ENCODE results near the gene BUD13. TPM values are rescaled to one million over a fixed set of nuclear protein-coding genes. Genes with fewer than 3 reads are reported as not detected.

Gene BUD13
- total RNA-seq, 1 experiment from 2014 or later = 30.0 TPM

GRCh38 chr11:116774661-116775060 lies 1.9 kb upstream of the BUD13 start:
- intact Hi-C loops (cut with micrococcal nuclease; ENCODE audit: unreplicated experiment) (no loop called here), in situ Hi-C loops (cut with HindIII; ENCODE audit: low pct_unique_long_range_greater_than_20kb, low sequenced_read_pairs) (no loop called here)
- CTCF ChIA-PET = no interaction called here
- Histone ChIP-seq H3K4me1 (ENCODE audit: control insufficient read depth, insufficient read depth, low read length) (peaks cover 20% of the 10 kb centered on the region), H3K36me3 (ENCODE audit: control insufficient read depth, insufficient read depth, low read length) (peaks cover 23% of the 10 kb centered on the region), H3K4me3 (ENCODE audit: low read depth in 2 of 2, low read length in 2 of 2) (no peak overlapping the region), H3K27me3 (ENCODE audit: control insufficient read depth, insufficient read depth, low read length) (no peaks in the 10 kb centered on the region), H3K27ac (ENCODE audit: low read length) (no peak overlapping the region), H3K9me3 (ENCODE audit: control insufficient read depth, insufficient read depth, low read depth, low read length) (no peaks in the 10 kb centered on the region)
- no TSS peak for BruUV-seq (replicated peaks)
- TF ChIP-seq REST (IDR thresholded peaks at IDR 0.05; ENCODE audit: insufficient read depth in 1 of 2, low read depth in 2 of 2, low read length in 1 of 2) (no peak), POLR2AphosphoS5 (IDR thresholded peaks at IDR 0.05; ENCODE audit: low read depth, low read length) (no peak), SIN3A (IDR thresholded peaks at IDR 0.05; ENCODE audit: borderline replicate concordance, insufficient read depth, low read depth, low read length) (no peak)
- DNase-seq (ENCODE audit: low read depth, low spot score) (no peak), ATAC-seq (no peak)
- POLR2A ChIA-PET = interaction anchor here (0.6 kb wide), 1 partner anchor 14 kb away, joined by 3 read pairs; no protein-coding TSS in a partner anchor

- H3K27me3 ChIP-seq (ENCODE audit: control insufficient read depth, insufficient read depth, low read length) = no peaks in the 10 kb centered on the region
- H3K4me3 ChIP-seq (ENCODE audit: low read depth in 2 of 2, low read length in 2 of 2) = peak overlapping the region; percentile 90 to 96
- H3K9me3 ChIP-seq (ENCODE audit: control insufficient read depth, insufficient read depth, low read depth, low read length) = no peaks in the 10 kb centered on the region
- in situ Hi-C loops (cut with HindIII; ENCODE audit: low pct_unique_long_range_greater_than_20kb, low sequenced_read_pairs) (no loop called here), intact Hi-C loops (cut with micrococcal nuclease; ENCODE audit: unreplicated experiment) (no loop called here)
- ChIA-PET CTCF (no interaction called here), POLR2A (interaction anchor here (1.7 kb wide), 1 partner anchor 13 kb away, joined by 3 read pairs; no protein-coding TSS in a partner anchor)
- H3K27ac ChIP-seq (ENCODE audit: low read length) = peak overlapping the region; percentile 95
- H3K4me1 ChIP-seq (ENCODE audit: control insufficient read depth, insufficient read depth, low read length) = peaks cover 20% of the 10 kb centered on the region
- H3K36me3 ChIP-seq (ENCODE audit: control insufficient read depth, insufficient read depth, low read length) = peaks cover 11% of the 10 kb centered on the region
- DNase-seq (ENCODE audit: low read depth, low spot score) (no peak), ATAC-seq (peak; percentile 75)
- no peak for TF ChIP-seq SIN3A (IDR thresholded peaks at IDR 0.05; ENCODE audit: borderline replicate concordance, insufficient read depth, low read depth, low read length)
- TF ChIP-seq REST (IDR thresholded peaks at IDR 0.05; ENCODE audit: insufficient read depth in 1 of 2, low read depth in 2 of 2, low read length in 1 of 2) = no peak
- TF ChIP-seq POLR2AphosphoS5 (IDR thresholded peaks at IDR 0.05; ENCODE audit: low read depth, low read length) = 0 out of 2 replicates have a peak, but pooled peaks have one; percentile 33
- TSS peak; percentile 97 for BruUV-seq (replicated peaks)
These were observed 663 bp upstream of the BUD13 start for GRCh38 chr11:116773203-116774097.
